DMS79 (cell line): ENCODE results near the gene ULK1.

ENCODE experiments used
- DNase-seq: peaks from one replicate; lab custom pipeline; 2025; lab: John Stamatoyannopoulos, UW

The ULK1 gene

GRCh38 chr12:131908092-131909080 is 14.0 kb downstream of the ULK1 start:
- DNase-seq, result no peak

GRCh38 chr12:131909081-131909751 is 14.8 kb downstream of the ULK1 start:
- no peak for DNase-seq

GRCh38 chr12:131909752-131910219 is 15.4 kb downstream of the ULK1 start:
- DNase-seq, result no peak

- DNase-seq, result no peak
These were observed 16.0 kb downstream of the ULK1 start for GRCh38 chr12:131910302-131911027.

- DNase-seq, result no peak
These were observed 16.7 kb downstream of the ULK1 start for GRCh38 chr12:131911028-131911650.

- DNase-seq, result no peak
These were observed 17.5 kb downstream of the ULK1 start for GRCh38 chr12:131911851-131912477.

- no peak for DNase-seq
These were observed 18.3 kb downstream of the ULK1 start for GRCh38 chr12:131912518-131913274.

GRCh38 chr12:131913666-131914065 is 19.2 kb downstream of the ULK1 start:
- no peak for DNase-seq

GRCh38 chr12:131914179-131914702 is 19.8 kb downstream of the ULK1 start:
- DNase-seq, result no peak

GRCh38 chr12:131915000-131915689 is 20.7 kb downstream of the ULK1 start:
- DNase-seq, result no peak

- no peak for DNase-seq
These were observed 21.4 kb downstream of the ULK1 start for GRCh38 chr12:131915823-131916222.

GRCh38 chr12:131916306-131917138 is 22.1 kb downstream of the ULK1 start:
- DNase-seq, result no peak

- no peak for DNase-seq
These were observed 22.8 kb downstream of the ULK1 start for GRCh38 chr12:131917139-131917710.

- no peak for DNase-seq
These were observed 23.4 kb downstream of the ULK1 start for GRCh38 chr12:131917711-131918306.

GRCh38 chr12:131918311-131919050 is 24.1 kb downstream of the ULK1 start:
- DNase-seq, result no peak

- no peak for DNase-seq
These were observed 24.6 kb downstream of the ULK1 start for GRCh38 chr12:131919051-131919347.

GRCh38 chr12:131919366-131920156 is 25.1 kb downstream of the ULK1 start:
- no peak for DNase-seq
